A673 (cell line): ENCODE results near the gene SAMD3. TPM values are rescaled to one million over a fixed set of nuclear protein-coding genes. Genes with fewer than 3 reads are reported as not detected.

Source experiments
- BruUV-seq: library from RNA; stranded (reverse); fragments of 400-500 nt; replicated peaks from 2 replicates; lab custom pipeline; 2021; lab: Mats Ljungman, UMichigan
- CTCF ChIA-PET: fragments of 300-600 bp; sonication (Branson Sonifier 250); formaldehyde crosslinking; loops from one replicate; lab custom pipeline; 2022; ENCODE audit warnings: antibody characterized with exemption; lab: Charles Lee
- POLR2A ChIA-PET: fragments of 300-600 bp; sonication (Branson Sonifier 250); formaldehyde crosslinking; loops from one replicate; lab custom pipeline; 2022; ENCODE audit warnings: antibody characterized with exemption; ENCODE audit not compliant: low non-redundant PET; lab: Charles Lee
- DNase-seq: peaks from one replicate; pipeline ENCODE4 v3.0.0-alpha.2; 2015; ENCODE audit warnings: low spot score
- H3K27ac ChIP-seq: fragments of 200-600 bp; sonication (generic); 2 replicates; pipeline ENCODE4 v1.5.1; 2016; ENCODE audit warnings: mixed run types, low read depth, mild to moderate bottlenecking, mixed read lengths, antibody characterized with exemption, low read length; ENCODE audit not compliant: poor library complexity, severe bottlenecking
- H3K27me3 ChIP-seq: fragments of 200-600 bp; sonication (generic); replicated peaks from 2 replicates; pipeline ENCODE4 v1.6.1; 2017; ENCODE audit warnings: mixed run types, low read depth, mild to moderate bottlenecking, mixed read lengths, antibody characterized with exemption, low read length; ENCODE audit not compliant: insufficient read depth, poor library complexity
- H3K36me3 ChIP-seq: fragments of 200-600 bp; sonication (generic); 2 replicates; pipeline ENCODE4 v1.6.1; 2016; ENCODE audit warnings: mixed run types, mild to moderate bottlenecking, mixed read lengths, antibody characterized with exemption, low read length; ENCODE audit not compliant: insufficient read depth, poor library complexity, severe bottlenecking
- H3K4me1 ChIP-seq: fragments of 200-600 bp; sonication (generic); 2 replicates; pipeline ENCODE4 v1.6.1; 2017; ENCODE audit warnings: mixed run types, mild to moderate bottlenecking, mixed read lengths, antibody characterized with exemption, low read length; ENCODE audit not compliant: insufficient read depth, poor library complexity, severe bottlenecking
- H3K4me3 ChIP-seq: fragments of 200-600 bp; sonication (generic); 2 replicates; pipeline ENCODE4 v1.5.1; 2016; ENCODE audit warnings: low read depth, mixed run types, mild to moderate bottlenecking, mixed read lengths, low read length; ENCODE audit not compliant: poor library complexity, severe bottlenecking
- H3K9me3 ChIP-seq: fragments of 200-600 bp; sonication (generic); 2 replicates; pipeline ENCODE4 v1.6.1; 2016; ENCODE audit warnings: mixed run types, low read depth, mild to moderate bottlenecking, mixed read lengths, antibody characterized with exemption, low read length; ENCODE audit not compliant: poor library complexity, severe bottlenecking
- CTCF ChIP-seq: fragments of 300-800, 200-600 bp; sonication (generic); conservative IDR thresholded peaks from 2 replicates; pipeline ENCODE4 v1.5.1; 2017; ENCODE audit warnings: low read depth, mild to moderate bottlenecking, antibody characterized with exemption, low read length, moderate library complexity, mixed read lengths
- EZH2 ChIP-seq: fragments of 200-600 bp; sonication (generic); IDR thresholded peaks from 2 replicates; pipeline ENCODE4 v1.6.1; 2017; ENCODE audit warnings: borderline replicate concordance, low read depth, mild to moderate bottlenecking, mixed read lengths, antibody characterized with exemption, low read length; ENCODE audit not compliant: poor library complexity, severe bottlenecking
- intact Hi-C: fragments of 100-400 bp; cut with micrococcal nuclease; formaldehyde crosslinking; loops from one replicate; pipeline ENCODE4 v1.10.0; 2022; ENCODE audit not compliant: unreplicated experiment
- total RNA-seq: library from RNA; stranded (reverse); gene quantifications from 2 replicates; pipeline ENCODE4 v1.2.3, GENCODE V29; 2021

Gene SAMD3
- total RNA-seq, 1 experiment from 2014 or later: not detected

DNA sequence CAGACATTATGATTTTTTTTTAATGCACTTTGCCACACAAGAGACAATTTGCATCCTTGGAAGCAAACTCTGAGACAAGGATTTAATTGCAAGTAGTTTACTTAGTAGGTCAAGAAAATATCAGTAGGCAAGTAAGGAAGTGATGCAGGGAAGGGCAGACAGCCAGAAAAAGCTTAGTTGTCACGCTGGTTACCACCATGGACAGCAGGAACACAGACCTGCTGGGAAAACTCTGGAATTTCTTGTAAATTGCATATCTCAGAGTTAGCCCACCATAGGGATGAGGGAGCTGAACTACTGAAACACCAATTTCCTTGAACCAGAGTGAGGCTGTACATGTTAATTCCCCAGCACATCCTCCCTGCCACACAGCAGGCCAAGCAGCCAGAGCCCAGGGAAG, 111.7 kb downstream of the SAMD3 start:
- intact Hi-C loops: no loop called here
- Histone ChIP-seq H3K36me3 (no peaks in the 10 kb centered on the region), H3K27ac (no peak overlapping the region), H3K4me1 (peaks cover 6% of the 10 kb centered on the region), H3K27me3 (no peaks in the 10 kb centered on the region), H3K4me3 (no peak overlapping the region), H3K9me3 (no peaks in the 10 kb centered on the region)
- BruUV-seq: no TSS peak
- ChIA-PET POLR2A (no interaction called here), CTCF (no interaction called here)
- TF ChIP-seq CTCF (no peak), EZH2 (no peak)
- DNase-seq: no peak

GRCh38 chr6:130107710-130108109, 115.0 kb downstream of the SAMD3 start:
- Histone ChIP-seq H3K36me3 (no peaks in the 10 kb centered on the region), H3K27me3 (no peaks in the 10 kb centered on the region), H3K4me3 (no peak overlapping the region), H3K9me3 (no peaks in the 10 kb centered on the region), H3K4me1 (peaks cover 6% of the 10 kb centered on the region), H3K27ac (no peak overlapping the region)
- no TSS peak for BruUV-seq
- TF ChIP-seq EZH2: no peak
- no peak for TF ChIP-seq CTCF
- peak; percentile 42 for DNase-seq
- intact Hi-C loops: no loop called here
- ChIA-PET POLR2A (no interaction called here), CTCF (no interaction called here)

- Histone ChIP-seq H3K36me3 (no peaks in the 10 kb centered on the region), H3K27ac (no peak overlapping the region), H3K4me1 (peaks cover 6% of the 10 kb centered on the region), H3K4me3 (no peak overlapping the region), H3K9me3 (no peaks in the 10 kb centered on the region), H3K27me3 (no peaks in the 10 kb centered on the region)
- no TSS peak for BruUV-seq
- POLR2A ChIA-PET: no interaction called here
- CTCF ChIA-PET: no interaction called here
- no peak for DNase-seq
- TF ChIP-seq CTCF: no peak
- no peak for TF ChIP-seq EZH2
- intact Hi-C loops: no loop called here
Observed at GRCh38 chr6:130105996-130106704, 116.6 kb downstream of the SAMD3 start.
